Nephron (organoid): ENCODE measurements around the gene GDF10.
A peak's percentile ranks its signal among the peaks of the same experiment; 100 is the strongest.

Experiments used
- H3K27ac Mint-ChIP-seq, 3 experiments: 2 replicates each; pipeline ENCODE4 v1.8.0; 2020; ENCODE audit warnings: mixed read lengths in 3 of 3, mild to moderate bottlenecking in 2 of 3, moderate library complexity in 1 of 3
- H3K27me3 Mint-ChIP-seq: 2 replicates; pipeline ENCODE4 v1.8.0; 2021; ENCODE audit warnings: low read depth, mild to moderate bottlenecking, moderate library complexity, mixed read lengths
- H3K36me3 Mint-ChIP-seq: 2 replicates; pipeline ENCODE4 v1.8.0; 2020; ENCODE audit warnings: low read depth, mixed read lengths
- H3K4me1 Mint-ChIP-seq: 2 replicates; pipeline ENCODE4 v1.8.0; 2020; ENCODE audit warnings: mixed read lengths
- H3K4me3 Mint-ChIP-seq, 3 experiments: 2 replicates each; pipeline ENCODE4 v1.8.0; 2020; ENCODE audit warnings: mild to moderate bottlenecking in 3 of 3, mixed read lengths in 3 of 3, moderate library complexity in 2 of 3
- H3K9me3 Mint-ChIP-seq: 2 replicates; pipeline ENCODE4 v1.8.0; 2020; ENCODE audit warnings: mixed read lengths
- CTCF ChIP-seq, 3 experiments: fragments of 200-600 bp; sonication (generic); IDR thresholded peaks; one replicate each; pipeline ENCODE4 v1.5.0; 2021; ENCODE audit warnings: antibody characterized with exemption in 3 of 3; ENCODE audit not compliant: unreplicated experiment in 3 of 3

GDF10 gene

GRCh38 chr10:47310090-47310505 is 10.1 kb downstream of the GDF10 start:
- no peak for TF ChIP-seq CTCF (IDR thresholded peaks at IDR 0.05; ENCODE audit: unreplicated experiment in 3 of 3)
- no peaks in the 10 kb centered on the region for H3K36me3 Mint-ChIP-seq

GRCh38 chr10:47311193-47311931 is 11.4 kb downstream of the GDF10 start:
- Mint-ChIP-seq H3K27me3 (peaks cover 47% of the 10 kb centered on the region), H3K9me3 (no peaks in the 10 kb centered on the region), H3K27ac (peak overlapping the region in 1 of 3 experiments; percentile 31), H3K4me1 (peaks cover 19% of the 10 kb centered on the region), H3K4me3 (no peak overlapping the region), H3K36me3 (no peaks in the 10 kb centered on the region)
- no peak for TF ChIP-seq CTCF (IDR thresholded peaks at IDR 0.05; ENCODE audit: unreplicated experiment in 3 of 3)

More at GRCh38 chr10:47310090-47310505, 10.1 kb downstream of the GDF10 start:
- H3K4me1 Mint-ChIP-seq, result peaks cover 19% of the 10 kb centered on the region
- no peaks in the 10 kb centered on the region for H3K9me3 Mint-ChIP-seq
- peaks cover 56% of the 10 kb centered on the region for H3K27me3 Mint-ChIP-seq
- no peak overlapping the region for H3K27ac Mint-ChIP-seq
- no peak overlapping the region for H3K4me3 Mint-ChIP-seq

- Mint-ChIP-seq H3K4me3 (no peak overlapping the region), H3K9me3 (no peaks in the 10 kb centered on the region), H3K36me3 (no peaks in the 10 kb centered on the region), H3K27me3 (peaks cover 40% of the 10 kb centered on the region), H3K4me1 (peaks cover 19% of the 10 kb centered on the region), H3K27ac (no peak overlapping the region)
- peak; percentile 86 to 91 (median 88) for TF ChIP-seq CTCF (IDR thresholded peaks at IDR 0.05; ENCODE audit: unreplicated experiment in 3 of 3)
Measured at GRCh38 chr10:47311932-47312662, 12.1 kb downstream of the GDF10 start.

GRCh38 chr10:47312663-47312995 is 12.6 kb downstream of the GDF10 start:
- TF ChIP-seq CTCF (IDR thresholded peaks at IDR 0.05; ENCODE audit: unreplicated experiment in 3 of 3), result no peak
- Mint-ChIP-seq H3K27me3 (peaks cover 35% of the 10 kb centered on the region), H3K36me3 (no peaks in the 10 kb centered on the region), H3K4me3 (no peak overlapping the region), H3K4me1 (peaks cover 19% of the 10 kb centered on the region), H3K9me3 (no peaks in the 10 kb centered on the region), H3K27ac (no peak overlapping the region)

- Mint-ChIP-seq H3K4me1 (peaks cover 10% of the 10 kb centered on the region), H3K27me3 (peaks cover 16% of the 10 kb centered on the region), H3K36me3 (no peaks in the 10 kb centered on the region), H3K4me3 (no peak overlapping the region), H3K27ac (no peak overlapping the region), H3K9me3 (no peaks in the 10 kb centered on the region)
- no peak for TF ChIP-seq CTCF (IDR thresholded peaks at IDR 0.05; ENCODE audit: unreplicated experiment in 3 of 3)
Measured at GRCh38 chr10:47314416-47314970, 14.5 kb downstream of the GDF10 start.
